ENCODE results near the gene PTPRN2.

GRCh38 chr7:157905651-157906461 lies 681.8 kb downstream of the PTPRN2 start:
- TF ChIP-seq, protein P1, sequence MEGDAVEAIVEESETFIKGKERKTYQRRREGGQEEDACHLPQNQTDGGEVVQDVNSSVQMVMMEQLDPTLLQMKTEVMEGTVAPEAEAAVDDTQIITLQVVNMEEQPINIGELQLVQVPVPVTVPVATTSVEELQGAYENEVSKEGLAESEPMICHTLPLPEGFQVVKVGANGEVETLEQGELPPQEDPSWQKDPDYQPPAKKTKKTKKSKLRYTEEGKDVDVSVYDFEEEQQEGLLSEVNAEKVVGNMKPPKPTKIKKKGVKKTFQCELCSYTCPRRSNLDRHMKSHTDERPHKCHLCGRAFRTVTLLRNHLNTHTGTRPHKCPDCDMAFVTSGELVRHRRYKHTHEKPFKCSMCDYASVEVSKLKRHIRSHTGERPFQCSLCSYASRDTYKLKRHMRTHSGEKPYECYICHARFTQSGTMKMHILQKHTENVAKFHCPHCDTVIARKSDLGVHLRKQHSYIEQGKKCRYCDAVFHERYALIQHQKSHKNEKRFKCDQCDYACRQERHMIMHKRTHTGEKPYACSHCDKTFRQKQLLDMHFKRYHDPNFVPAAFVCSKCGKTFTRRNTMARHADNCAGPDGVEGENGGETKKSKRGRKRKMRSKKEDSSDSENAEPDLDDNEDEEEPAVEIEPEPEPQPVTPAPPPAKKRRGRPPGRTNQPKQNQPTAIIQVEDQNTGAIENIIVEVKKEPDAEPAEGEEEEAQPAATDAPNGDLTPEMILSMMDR (IDR thresholded peaks at IDR 0.05), result no peak
- TF ChIP-seq EP300 (IDR thresholded peaks at IDR 0.05), result no peak
